ENCODE measurements around the gene CREB5. TPM values are rescaled to one million over a fixed set of nuclear protein-coding genes. Genes with fewer than 3 reads are reported as not detected.

CREB5 gene
- total RNA-seq, 2 donors from 2014 or later, result 0.53 to 2.6 TPM

GRCh38 chr7:28754447-28754846 lies 342.1 kb downstream of the CREB5 start:
- no peak overlapping the region for H3K27ac Mint-ChIP-seq
- H3K36me3 Mint-ChIP-seq (ENCODE audit: low read depth), result no peaks in the 10 kb centered on the region
- Histone ChIP-seq H3K27ac (ENCODE audit: low read depth, low read length) (no peak overlapping the region), H3K27me3 (ENCODE audit: control insufficient read depth, insufficient read depth, low read length, poor library complexity, severe bottlenecking) (no peaks in the 10 kb centered on the region), H3K9me3 (ENCODE audit: control insufficient read depth, low read length) (no peaks in the 10 kb centered on the region), H3K4me1 (ENCODE audit: control insufficient read depth, insufficient read depth, low read length) (no peaks in the 10 kb centered on the region), H3K36me3 (ENCODE audit: control insufficient read depth, insufficient read depth, low read length) (no peaks in the 10 kb centered on the region), H3K9ac (ENCODE audit: extremely low read depth, low read length, poor library complexity, severe bottlenecking) (no peak overlapping the region), H3K4me3 (ENCODE audit: low read length) (no peak overlapping the region)
- H3K4me3 Mint-ChIP-seq, result no peak overlapping the region
- no peaks in the 10 kb centered on the region for H3K4me1 Mint-ChIP-seq
- no peaks in the 10 kb centered on the region for H3K27me3 Mint-ChIP-seq (ENCODE audit: insufficient read depth)
- no peak for DNase-seq
- H3K9me3 Mint-ChIP-seq, result no peaks in the 10 kb centered on the region
- no peak for TF ChIP-seq CTCF (conservative IDR thresholded peaks at IDR 0.05)
- 91% methylated on average over 4 to 5 of the region's 5 CpGs for WGBS, 2 experiments (ENCODE audit: insufficient coverage in 1 of 2, insufficient read length in 1 of 2)

- Histone ChIP-seq H3K4me3 (ENCODE audit: low read length) (no peak overlapping the region), H3K9ac (ENCODE audit: extremely low read depth, low read length, poor library complexity, severe bottlenecking) (no peak overlapping the region), H3K9me3 (ENCODE audit: control insufficient read depth, low read length) (no peaks in the 10 kb centered on the region), H3K27ac (ENCODE audit: low read depth, low read length) (no peak overlapping the region), H3K36me3 (ENCODE audit: control insufficient read depth, insufficient read depth, low read length) (no peaks in the 10 kb centered on the region), H3K27me3 (ENCODE audit: control insufficient read depth, insufficient read depth, low read length, poor library complexity, severe bottlenecking) (no peaks in the 10 kb centered on the region), H3K4me1 (ENCODE audit: control insufficient read depth, insufficient read depth, low read length) (no peaks in the 10 kb centered on the region)
- H3K27ac Mint-ChIP-seq, result no peak overlapping the region
- no peaks in the 10 kb centered on the region for H3K36me3 Mint-ChIP-seq (ENCODE audit: low read depth)
- no peaks in the 10 kb centered on the region for H3K9me3 Mint-ChIP-seq
- no peak for TF ChIP-seq CTCF (conservative IDR thresholded peaks at IDR 0.05)
- no peaks in the 10 kb centered on the region for H3K27me3 Mint-ChIP-seq (ENCODE audit: insufficient read depth)
- no peaks in the 10 kb centered on the region for H3K4me1 Mint-ChIP-seq
- 94 to 96% methylated on average over 2 to 3 of the region's 3 CpGs for WGBS, 2 experiments (ENCODE audit: insufficient coverage in 1 of 2, insufficient read length in 1 of 2)
- H3K4me3 Mint-ChIP-seq, result no peak overlapping the region
- no peak for DNase-seq
Measured at GRCh38 chr7:28755255-28755654, 342.9 kb downstream of the CREB5 start.

- DNase-seq, result no peak
- Histone ChIP-seq H3K9ac (ENCODE audit: extremely low read depth, low read length, poor library complexity, severe bottlenecking) (no peak overlapping the region), H3K27me3 (ENCODE audit: control insufficient read depth, insufficient read depth, low read length, poor library complexity, severe bottlenecking) (no peaks in the 10 kb centered on the region), H3K9me3 (ENCODE audit: control insufficient read depth, low read length) (no peaks in the 10 kb centered on the region), H3K4me1 (ENCODE audit: control insufficient read depth, insufficient read depth, low read length) (no peaks in the 10 kb centered on the region), H3K36me3 (ENCODE audit: control insufficient read depth, insufficient read depth, low read length) (no peaks in the 10 kb centered on the region), H3K27ac (ENCODE audit: low read depth, low read length) (no peak overlapping the region), H3K4me3 (ENCODE audit: low read length) (no peak overlapping the region)
- Mint-ChIP-seq H3K27ac (no peak overlapping the region), H3K9me3 (no peaks in the 10 kb centered on the region), H3K36me3 (ENCODE audit: low read depth) (no peaks in the 10 kb centered on the region), H3K4me1 (no peaks in the 10 kb centered on the region), H3K27me3 (ENCODE audit: insufficient read depth) (no peaks in the 10 kb centered on the region), H3K4me3 (no peak overlapping the region)
- 86 to 93% methylated on average over 1 to 5 of the region's 5 CpGs for WGBS, 2 experiments (ENCODE audit: insufficient coverage in 1 of 2, insufficient read length in 1 of 2)
- TF ChIP-seq CTCF (conservative IDR thresholded peaks at IDR 0.05), result no peak
Measured at GRCh38 chr7:28758186-28758585, 345.9 kb downstream of the CREB5 start.
